ENCODE measurements around the gene SCUBE1. TPM values are rescaled to one million over a fixed set of nuclear protein-coding genes. Genes with fewer than 3 reads are reported as not detected.

Gene SCUBE1
- total RNA-seq, 4 donors from 2014 or later = 37.3 to 107 (median 75.9) TPM

- H3K27ac ChIP-seq = no peak overlapping the region
- H3K27me3 ChIP-seq = no peaks in the 10 kb centered on the region
- ATAC-seq = no peak
- H3K9me3 ChIP-seq = no peaks in the 10 kb centered on the region
- H3K4me1 ChIP-seq = peaks cover 0 to 27% (median 0%) of the 10 kb centered on the region in 3 donors
- WGBS, 2 donors (ENCODE audit: low coverage in 1 of 2) = 80% methylated on average over 11 of the region's 19 CpGs; no CpG with 5 or more reads in 1 of the 2 donors
- no peak overlapping the region for H3K4me3 ChIP-seq
- peaks cover 0 to 64% of the 10 kb centered on the region in 2 donors for H3K36me3 ChIP-seq
- TF ChIP-seq, protein P1, sequence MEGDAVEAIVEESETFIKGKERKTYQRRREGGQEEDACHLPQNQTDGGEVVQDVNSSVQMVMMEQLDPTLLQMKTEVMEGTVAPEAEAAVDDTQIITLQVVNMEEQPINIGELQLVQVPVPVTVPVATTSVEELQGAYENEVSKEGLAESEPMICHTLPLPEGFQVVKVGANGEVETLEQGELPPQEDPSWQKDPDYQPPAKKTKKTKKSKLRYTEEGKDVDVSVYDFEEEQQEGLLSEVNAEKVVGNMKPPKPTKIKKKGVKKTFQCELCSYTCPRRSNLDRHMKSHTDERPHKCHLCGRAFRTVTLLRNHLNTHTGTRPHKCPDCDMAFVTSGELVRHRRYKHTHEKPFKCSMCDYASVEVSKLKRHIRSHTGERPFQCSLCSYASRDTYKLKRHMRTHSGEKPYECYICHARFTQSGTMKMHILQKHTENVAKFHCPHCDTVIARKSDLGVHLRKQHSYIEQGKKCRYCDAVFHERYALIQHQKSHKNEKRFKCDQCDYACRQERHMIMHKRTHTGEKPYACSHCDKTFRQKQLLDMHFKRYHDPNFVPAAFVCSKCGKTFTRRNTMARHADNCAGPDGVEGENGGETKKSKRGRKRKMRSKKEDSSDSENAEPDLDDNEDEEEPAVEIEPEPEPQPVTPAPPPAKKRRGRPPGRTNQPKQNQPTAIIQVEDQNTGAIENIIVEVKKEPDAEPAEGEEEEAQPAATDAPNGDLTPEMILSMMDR (IDR thresholded peaks at IDR 0.05) = no peak
- TF ChIP-seq POLR2A (IDR thresholded peaks at IDR 0.05) = no peak
- TF ChIP-seq EP300 (IDR thresholded peaks at IDR 0.05) = no peak
- no peak for TF ChIP-seq POLR2AphosphoS5 (IDR thresholded peaks at IDR 0.05)
These were observed 104.6 kb downstream of the SCUBE1 start for GRCh38 chr22:43238526-43239006.

- peaks cover 0 to 58% of the 10 kb centered on the region in 2 donors for H3K36me3 ChIP-seq
- ATAC-seq = no peak
- H3K4me3 ChIP-seq = no peak overlapping the region
- TF ChIP-seq, protein P1 (IDR thresholded peaks at IDR 0.05) = no peak
- TF ChIP-seq POLR2AphosphoS5 (IDR thresholded peaks at IDR 0.05) (no peak), POLR2A (IDR thresholded peaks at IDR 0.05) (no peak), EP300 (IDR thresholded peaks at IDR 0.05) (no peak)
- H3K4me1 ChIP-seq = peaks cover 0 to 27% (median 0%) of the 10 kb centered on the region in 3 donors
- H3K9me3 ChIP-seq = no peaks in the 10 kb centered on the region
- H3K27me3 ChIP-seq = no peaks in the 10 kb centered on the region
- H3K27ac ChIP-seq = no peak overlapping the region
- 79 to 80% methylated on average over 1 to 3 of the region's 9 CpGs for WGBS, 2 donors (ENCODE audit: low coverage in 1 of 2)
These were observed 105.9 kb downstream of the SCUBE1 start for GRCh38 chr22:43237280-43237679.

DNA sequence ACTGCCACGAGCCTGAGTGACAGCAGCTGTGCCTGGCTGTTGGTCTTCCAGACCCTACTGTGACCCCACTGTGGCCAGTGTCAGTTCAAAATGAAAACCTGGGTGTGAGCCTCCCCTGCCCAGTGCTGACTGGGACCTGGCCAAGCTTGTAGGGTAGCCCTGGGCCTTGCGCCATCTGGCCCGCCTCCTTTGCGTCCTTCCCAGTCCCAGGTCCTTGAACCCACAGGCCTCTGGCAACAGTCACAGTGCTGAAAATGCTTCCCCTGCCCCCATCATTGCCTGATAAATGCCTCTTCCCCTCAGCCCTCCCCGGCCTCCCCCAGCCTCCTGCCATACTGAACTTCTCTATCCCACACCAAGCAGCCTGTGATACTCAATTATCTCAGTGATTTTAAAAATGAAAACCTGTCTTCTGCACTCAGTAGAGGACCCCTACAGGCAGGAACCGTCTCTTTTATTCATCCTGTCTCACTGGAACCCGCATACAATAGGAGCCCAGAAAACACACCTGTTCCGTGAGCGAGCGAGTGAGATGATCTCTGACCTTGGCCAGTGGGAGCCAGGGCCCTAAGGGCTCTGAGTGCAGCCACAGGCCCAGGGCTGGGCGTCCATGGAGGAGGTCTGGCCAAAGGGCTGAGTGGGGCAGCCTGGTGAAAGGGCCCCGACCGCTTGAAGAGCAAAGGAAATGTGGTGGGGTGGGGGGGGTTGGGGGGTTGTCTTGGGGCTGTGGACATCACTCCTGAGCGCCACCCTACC, 106.6 kb downstream of the SCUBE1 start:
- H3K27ac ChIP-seq = no peak overlapping the region

GRCh38 chr22:43235445-43236409, 107.4 kb downstream of the SCUBE1 start:
- 79% methylated on average over 12 of the region's 22 CpGs; no CpG with 5 or more reads in 1 of the 2 donors for WGBS, 2 donors (ENCODE audit: low coverage in 1 of 2)
- peaks cover 0 to 56% of the 10 kb centered on the region in 2 donors for H3K36me3 ChIP-seq
- H3K4me3 ChIP-seq = no peak overlapping the region
- TF ChIP-seq POLR2A (IDR thresholded peaks at IDR 0.05) (no peak), EP300 (IDR thresholded peaks at IDR 0.05) (no peak), POLR2AphosphoS5 (IDR thresholded peaks at IDR 0.05) (no peak)
- TF ChIP-seq, protein P1 (IDR thresholded peaks at IDR 0.05) = no peak
- H3K27me3 ChIP-seq = peaks cover 8% of the 10 kb centered on the region
- peaks cover 0 to 27% (median 0%) of the 10 kb centered on the region in 3 donors for H3K4me1 ChIP-seq
- H3K27ac ChIP-seq = no peak overlapping the region
- no peaks in the 10 kb centered on the region for H3K9me3 ChIP-seq
- no peak for ATAC-seq

More for the DNA sequence above, 106.6 kb downstream of the SCUBE1 start:
- Histone ChIP-seq H3K4me1 (peaks cover 0 to 27% (median 0%) of the 10 kb centered on the region in 3 donors), H3K36me3 (peaks cover 0 to 54% of the 10 kb centered on the region in 2 donors), H3K4me3 (no peak overlapping the region), H3K27me3 (peaks cover 4% of the 10 kb centered on the region), H3K9me3 (no peaks in the 10 kb centered on the region)
- TF ChIP-seq POLR2A (IDR thresholded peaks at IDR 0.05) = no peak
- TF ChIP-seq, protein P1 (IDR thresholded peaks at IDR 0.05) = no peak
- WGBS, 2 donors (ENCODE audit: low coverage in 1 of 2) = 80 to 100% methylated on average over 1 to 2 of the region's 14 CpGs
- no peak for ATAC-seq

Measured in gastroesophageal sphincter (tissue), 4 donors.